DMS 273 (cell line): ENCODE results near the gene OR13J1.
"Not testable (repeated sequence)": the region's sequence is repeated elsewhere in the genome, so short reads cannot be mapped to it uniquely, and the experiment has no call there.

Experiments
- DNase-seq: peaks from one replicate; lab custom pipeline; 2025; ENCODE audit not compliant: unreplicated experiment; lab: John Stamatoyannopoulos, UW

The OR13J1 gene, protein sequence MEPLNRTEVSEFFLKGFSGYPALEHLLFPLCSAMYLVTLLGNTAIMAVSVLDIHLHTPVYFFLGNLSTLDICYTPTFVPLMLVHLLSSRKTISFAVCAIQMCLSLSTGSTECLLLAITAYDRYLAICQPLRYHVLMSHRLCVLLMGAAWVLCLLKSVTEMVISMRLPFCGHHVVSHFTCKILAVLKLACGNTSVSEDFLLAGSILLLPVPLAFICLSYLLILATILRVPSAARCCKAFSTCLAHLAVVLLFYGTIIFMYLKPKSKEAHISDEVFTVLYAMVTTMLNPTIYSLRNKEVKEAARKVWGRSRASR

DNA sequence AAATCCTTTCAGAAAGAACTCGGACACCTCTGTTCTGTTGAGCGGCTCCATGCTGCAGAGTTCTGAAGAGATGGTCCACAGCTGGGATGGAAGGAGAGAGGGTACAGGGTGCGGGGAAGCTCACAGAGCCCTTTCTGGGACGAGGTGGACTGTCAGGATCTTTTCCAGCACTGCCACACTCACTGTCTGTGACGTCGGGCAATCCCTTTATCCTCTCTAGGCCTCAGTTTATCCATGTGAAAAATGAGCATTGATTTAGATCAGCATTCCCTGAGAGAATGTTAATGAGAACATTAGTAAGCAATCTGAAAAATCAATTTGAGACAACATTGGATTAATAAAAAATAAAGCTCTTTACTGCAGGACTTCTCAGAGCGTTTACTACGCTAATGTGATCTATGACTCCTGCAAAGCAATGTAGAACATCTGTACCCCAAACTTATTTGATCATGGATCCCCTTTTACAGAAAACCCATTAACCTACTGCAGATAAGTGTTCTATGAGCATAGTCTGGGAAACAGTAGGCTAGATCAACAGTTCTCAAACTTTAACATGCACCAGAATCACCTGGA is at the start of gene OR13J1:
OR13J1 (minus strand) TSS at position 51 of the 573 bp plus-strand sequence; CDS start at position 51, 0 bp downstream.
- DNase-seq = no peak

DNA sequence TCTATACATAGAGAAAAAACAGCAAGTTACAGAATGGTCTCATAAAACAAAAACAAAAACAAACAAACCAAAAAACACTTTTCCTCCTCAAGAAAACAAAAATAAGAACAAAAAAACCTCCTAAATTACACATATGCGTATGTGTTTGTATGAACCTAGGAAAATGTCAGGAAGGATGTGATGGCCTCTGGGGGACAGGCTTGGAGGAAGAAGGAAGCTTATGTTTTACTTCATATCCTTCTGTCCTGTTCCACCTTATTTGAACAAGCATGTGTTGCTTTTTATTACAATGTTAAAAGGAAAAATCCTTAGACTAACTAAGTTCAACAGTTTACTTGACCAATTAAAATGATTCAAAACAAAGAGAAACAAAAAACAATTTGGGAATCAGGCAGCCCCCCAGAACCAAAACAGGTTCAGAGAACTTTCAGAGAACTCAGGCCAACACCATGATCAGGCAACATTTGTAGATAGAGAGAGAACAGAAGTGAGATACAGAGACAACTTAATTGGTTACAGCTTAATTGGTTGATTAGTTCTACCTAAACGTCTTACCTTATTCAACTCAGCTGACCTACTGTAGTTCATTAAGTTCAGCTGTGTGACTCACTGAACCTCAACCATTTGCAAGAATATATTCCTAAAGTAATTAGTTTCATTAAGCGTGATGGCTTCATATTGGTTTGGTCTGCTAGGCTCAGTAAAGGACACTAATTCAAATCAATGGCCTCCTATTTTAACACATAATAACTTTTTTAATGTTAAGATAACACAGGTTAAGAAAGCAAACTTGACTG is 49.2 kb upstream of the OR13J1 start:
- no peak for DNase-seq

DNA sequence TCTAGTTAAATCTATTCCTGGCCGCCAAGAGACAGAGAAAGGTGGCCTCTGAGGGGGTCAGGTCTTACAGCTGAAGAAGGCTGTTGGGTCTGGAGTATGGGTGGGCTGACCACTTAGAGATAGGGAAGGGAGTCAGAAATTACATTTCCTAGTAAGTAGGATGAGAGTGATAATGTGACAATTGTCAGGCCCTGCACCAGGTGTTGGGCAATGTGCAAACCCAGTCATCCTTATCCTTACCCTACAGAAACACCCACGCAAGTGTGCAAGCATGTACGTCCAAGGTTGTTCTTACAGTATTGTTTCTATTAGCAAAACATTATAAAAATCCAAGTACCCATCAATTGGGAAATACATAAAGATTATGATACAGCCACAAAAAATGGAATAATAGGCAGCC is 48.6 kb upstream of the OR13J1 start:
- no peak for DNase-seq

DNA sequence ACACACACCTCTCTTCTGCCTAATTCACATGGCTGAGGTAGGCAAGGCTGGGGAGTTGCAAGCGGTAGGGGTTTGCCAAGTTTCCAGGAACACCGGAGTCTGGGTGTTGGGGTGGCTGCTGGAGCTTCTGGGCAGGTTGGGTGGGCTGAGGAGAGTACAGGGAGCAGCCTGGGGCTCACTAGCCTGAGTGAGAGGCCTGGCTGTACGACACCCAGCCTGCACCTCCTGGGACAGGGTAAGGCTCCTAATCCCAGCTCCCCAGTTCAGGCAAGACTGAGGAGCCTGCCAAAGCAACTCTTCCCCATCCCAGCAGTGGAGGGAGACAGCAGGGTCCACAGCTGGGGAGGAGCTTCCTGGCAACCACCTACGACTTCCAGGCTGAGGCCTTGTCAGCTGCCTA is 47.1 kb upstream of the OR13J1 start:
- DNase-seq = no peak

DNA sequence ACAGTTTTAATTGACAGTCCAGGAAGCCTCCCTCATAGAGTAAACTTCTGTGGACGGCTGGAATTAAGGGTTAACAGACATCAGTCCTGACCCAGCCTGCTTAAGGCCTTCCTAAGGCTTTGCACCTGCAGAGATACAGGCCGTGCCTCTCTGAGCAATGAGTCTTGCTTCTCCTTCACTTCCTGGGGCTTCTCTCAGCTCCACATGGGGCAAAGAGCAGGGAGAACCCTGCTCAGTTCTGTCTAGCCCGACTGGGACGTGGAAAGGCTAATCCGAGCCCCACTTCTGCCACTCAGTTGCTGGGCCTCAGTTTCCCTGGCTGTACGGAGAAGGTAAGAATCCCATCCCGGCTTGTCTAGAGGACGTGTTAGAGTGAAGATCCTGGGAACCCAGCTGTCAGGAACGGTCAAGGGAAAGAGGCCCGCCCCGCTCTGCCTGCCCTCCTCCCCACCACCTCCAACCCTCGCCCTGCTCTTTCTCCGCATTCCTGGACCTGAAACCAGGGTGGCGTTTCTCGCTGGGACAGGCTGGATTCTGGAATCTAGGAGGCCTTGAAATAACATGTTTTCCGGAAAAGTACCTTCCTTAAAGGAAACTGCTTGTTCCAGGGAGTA is 45.6 kb upstream of the OR13J1 start:
- DNase-seq = no peak

DNA sequence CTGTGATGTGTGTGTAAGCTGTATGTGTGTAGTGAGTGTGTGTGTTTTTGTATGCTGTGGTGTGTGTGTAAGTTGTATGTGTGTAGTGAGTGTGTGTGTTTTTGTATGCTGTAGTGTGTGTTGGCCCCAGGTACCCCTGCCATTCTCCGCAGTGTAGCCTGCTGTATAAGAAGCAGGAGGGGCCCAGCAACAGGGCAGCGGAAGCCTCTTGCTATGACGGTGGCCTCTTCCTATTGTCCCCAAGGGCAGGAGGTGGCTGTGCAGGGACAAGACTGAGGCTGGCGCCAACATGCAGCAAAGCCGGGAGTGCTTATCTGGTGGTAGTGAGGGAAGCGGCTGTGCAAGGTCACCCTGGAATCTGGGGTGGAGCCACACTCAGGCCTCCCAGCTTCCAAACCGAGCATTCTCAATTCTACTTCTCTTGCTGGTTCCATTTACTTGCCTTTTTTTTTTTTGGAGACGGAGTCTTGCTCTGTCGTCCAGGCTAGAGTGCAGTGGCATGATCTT is 44.2 kb upstream of the OR13J1 start:
- no peak for DNase-seq

DNA sequence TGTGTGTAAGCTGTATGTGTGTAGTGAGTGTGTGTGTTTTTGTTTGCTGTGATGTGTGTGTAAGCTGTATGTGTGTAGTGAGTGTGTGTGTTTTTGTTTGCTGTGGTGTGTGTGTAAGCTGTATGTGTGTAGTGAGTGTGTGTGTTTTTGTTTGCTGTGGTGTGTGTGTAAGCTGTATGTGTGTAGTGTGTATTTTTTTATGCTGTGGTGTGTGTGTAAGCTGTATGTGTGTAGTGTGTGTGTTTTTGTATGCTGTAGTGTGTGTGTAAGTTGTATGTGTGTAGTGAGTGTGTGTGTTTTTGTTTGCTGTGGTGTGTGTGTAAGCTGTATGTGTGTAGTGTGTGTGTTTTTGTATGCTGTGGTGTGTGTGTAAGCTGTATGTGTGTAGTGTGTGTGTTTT is 43.2 kb upstream of the OR13J1 start:
- DNase-seq = not testable (repeated sequence)

DNA sequence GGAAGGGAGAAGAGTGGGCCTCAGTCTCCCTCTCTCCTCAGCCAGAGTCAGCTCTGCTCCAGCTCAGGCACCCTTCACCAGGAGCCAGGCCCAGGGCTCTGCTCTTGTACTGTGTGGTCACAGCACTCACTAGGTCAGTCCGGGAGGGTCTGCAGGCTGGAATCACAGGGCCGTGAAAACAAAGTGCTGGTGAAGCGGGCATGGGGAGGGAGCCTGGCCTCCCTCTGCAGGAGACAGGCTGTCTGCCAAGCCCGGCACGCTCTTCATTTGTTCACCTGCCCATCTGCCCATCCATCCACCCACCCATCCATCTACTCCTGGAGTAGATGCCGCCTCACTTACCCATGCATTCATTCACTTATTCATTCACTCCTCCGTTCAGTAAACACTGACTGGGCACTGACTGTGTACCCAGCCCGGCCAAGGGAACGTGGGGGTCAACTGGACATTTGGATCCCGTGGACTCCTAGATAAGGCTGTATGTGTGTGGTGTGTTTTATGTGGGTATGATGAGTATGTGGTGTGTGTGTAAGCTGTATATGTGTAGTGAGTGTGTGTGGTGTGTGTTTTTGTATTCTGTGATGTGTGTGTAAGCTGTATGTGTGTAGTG is 42.7 kb upstream of the OR13J1 start:
- DNase-seq = no peak

DNA sequence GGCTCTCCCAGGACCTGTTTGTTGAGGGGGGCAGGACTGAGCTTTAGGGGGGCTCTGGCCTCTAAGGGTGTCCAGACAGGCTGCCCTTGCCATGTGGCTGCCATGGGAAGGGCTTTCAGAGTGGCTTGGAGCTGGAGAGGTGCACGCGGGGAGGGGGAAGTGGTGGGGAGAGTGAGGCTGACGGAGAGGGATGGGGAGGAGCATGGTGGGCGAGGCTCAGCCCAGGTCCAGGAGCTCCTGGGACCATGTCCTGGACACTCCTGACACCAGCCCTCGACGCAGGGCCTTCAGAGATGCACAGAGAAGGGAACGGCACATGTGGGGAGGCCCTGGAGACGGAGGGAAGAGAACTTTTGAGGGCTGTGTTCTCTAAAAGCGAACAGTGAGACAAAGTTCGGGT is 41.5 kb upstream of the OR13J1 start:
- no peak for DNase-seq

DNA sequence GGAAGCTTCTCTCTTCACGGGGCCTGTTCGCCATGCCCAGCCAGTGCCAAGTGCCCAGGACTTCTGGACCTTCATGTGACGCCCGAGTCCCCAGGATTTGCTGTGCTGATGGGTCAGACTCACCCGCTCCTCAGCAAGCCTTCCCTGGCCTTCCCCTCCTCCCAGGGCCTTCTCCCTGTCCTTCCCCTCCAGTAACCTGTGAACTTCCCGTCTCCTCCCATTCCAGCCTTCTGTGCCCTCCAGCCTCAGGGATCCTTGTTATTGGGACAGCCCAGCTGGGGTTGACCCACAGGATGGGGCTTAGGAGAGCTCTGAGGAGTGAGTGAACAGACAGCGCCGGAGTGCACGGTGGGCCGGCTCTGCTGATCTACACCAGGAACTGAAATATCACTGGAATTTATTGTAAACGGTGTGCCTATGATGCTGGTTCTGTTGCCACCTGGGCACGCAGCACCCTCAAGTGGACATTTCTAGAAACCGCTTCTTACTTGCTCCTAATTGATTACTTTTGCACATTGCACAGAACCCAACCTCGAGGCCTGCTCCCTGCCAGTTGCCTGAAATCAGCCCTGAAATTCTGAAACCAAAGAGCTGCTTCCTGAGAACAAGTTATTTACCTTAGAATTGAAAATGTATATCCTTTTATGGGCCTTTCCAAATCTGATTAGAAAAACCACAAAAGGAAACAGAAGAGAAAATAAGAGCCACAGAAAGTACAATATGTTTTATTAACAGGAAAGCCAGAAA is 40.6 kb upstream of the OR13J1 start:
- peak; percentile 74 for DNase-seq

DNA sequence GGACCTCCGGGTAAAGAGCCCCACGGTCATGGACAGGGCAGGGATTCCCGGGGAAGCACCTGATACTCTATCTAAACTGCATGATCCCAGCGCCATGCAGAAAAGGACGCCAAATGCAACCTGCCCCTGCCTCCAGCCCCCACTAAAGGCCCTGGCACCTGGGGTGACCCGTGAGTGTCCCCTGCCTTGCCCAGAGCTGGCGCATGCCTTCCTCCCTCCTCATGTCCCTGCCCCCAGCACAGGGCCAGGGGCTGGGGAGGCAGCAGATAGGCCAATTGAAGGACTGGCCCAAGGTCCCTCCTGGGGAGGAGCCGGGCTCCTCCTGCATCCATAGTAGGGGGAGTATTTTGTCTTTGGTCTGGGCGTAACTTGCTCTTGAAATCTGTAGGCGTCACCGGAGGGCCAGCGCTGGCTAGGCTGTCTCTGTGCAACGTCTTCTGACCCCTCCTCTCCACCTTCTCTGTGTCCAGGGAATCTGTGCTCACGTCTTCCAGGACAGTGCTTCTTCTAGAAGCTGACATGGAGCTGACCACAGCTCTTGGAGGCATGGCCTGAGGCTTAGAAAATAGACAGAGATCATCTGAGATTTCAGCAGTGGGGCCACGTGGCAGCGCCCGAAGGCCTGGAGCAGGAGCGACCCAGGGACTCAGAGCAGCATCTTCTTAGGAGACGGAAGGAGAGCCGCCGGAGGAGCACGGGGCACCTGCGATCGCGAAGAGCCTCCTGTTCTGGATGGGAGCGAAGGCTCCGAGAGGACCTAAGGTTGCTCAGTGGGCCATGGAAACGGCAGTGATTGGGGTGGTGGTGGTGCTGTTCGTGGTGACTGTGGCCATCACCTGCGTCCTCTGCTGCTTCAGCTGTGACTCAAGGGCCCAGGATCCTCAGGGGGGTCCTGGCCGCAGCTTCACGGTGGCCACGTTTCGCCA is 39.7 kb upstream of the OR13J1 start:
- DNase-seq = no peak

DNA sequence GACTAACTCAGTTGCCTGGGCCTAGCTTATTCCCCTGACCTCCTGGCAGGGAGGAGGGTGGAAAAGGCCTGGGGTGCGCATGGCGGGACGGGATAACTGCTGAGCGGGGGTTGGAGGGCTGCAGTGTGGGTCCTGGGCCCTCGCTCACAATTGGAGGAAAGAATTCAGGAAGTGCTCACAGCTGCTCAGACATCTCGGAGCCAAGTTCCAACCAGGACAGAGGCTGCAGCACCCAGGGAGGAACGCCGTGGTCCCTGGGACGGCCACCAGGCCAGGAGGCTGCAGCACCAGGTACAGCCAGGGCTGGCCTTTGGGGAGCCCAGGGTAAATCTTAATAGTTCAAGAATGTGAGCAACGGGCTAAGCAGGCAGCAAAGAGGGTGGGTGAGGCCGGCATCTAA is 39.1 kb upstream of the OR13J1 start, which contains the start of gene SPAAR:
SPAAR (plus strand) TSS at position 217 of the 400 bp plus-strand sequence. CDS start 974 bp downstream, outside the sequence.
- no peak for DNase-seq

DNA sequence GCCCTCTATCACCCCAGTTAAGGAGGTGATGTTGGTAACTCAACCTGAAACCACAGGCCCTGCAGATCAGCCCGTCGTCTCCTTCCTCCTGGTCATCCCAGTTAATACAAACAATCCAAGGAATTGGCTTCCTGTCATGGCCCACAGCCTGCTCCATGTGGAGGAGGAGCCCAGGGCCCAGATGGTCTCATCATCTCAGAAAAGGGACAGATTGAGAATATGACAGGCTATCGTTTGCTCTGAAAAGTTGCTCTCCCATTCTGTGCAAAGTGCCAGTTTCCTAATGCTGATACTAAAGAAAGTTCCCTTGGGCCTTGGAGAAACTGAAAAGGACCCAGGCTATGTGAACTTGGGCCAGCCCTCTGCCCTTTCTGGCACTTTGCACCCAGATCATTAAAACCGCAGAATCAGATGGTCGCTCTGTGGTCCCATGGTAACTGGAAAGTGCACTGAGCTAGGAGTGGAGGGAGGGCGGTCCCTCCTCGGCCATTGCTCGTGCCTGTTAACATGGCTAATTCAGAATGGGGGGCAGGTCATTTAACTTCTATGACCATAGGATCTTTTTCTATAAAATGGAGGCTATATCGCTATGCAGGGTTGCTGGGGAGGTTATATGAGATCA is 38.4 kb upstream of the OR13J1 start:
- peak; percentile 77 for DNase-seq

DNA sequence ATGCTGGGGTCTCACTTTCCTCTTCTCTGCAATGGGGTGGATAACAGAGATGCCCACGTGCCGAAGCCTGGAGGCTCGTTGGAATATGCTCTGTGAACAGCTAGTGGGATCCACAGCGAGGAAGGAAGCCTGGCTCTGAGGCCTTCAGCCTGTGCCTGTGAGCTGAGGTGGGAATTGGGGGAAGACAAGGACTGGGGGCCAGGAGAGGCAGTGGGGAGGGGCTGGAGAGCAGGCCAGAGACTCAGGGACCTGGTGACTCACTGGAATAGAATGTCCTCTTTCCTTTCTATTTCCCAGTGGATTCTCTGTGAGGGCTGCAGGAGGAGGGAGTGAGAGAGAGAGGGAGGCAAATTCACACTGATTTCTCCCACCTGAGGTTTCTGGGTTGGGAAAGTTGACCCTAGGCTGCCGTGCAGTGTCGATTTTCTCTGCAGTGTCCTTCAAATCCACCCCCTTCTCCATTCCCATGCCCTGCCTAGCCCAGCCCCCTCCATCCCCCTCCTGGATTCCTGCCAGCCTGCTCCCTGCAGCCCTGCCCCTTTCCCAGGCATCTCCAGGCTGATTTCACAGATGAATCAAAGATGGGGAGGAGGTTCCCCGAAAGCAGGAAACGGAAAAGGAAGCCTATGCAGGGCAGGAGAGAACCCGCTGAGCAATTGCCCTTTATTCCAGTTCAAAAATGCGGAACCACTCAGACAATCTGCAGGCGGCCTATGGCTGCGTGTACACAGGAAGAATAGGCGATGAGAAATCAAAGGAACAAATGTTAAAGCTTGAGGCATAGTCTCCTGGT is 37.7 kb upstream of the OR13J1 start:
- peak; percentile 76 for DNase-seq

DNA sequence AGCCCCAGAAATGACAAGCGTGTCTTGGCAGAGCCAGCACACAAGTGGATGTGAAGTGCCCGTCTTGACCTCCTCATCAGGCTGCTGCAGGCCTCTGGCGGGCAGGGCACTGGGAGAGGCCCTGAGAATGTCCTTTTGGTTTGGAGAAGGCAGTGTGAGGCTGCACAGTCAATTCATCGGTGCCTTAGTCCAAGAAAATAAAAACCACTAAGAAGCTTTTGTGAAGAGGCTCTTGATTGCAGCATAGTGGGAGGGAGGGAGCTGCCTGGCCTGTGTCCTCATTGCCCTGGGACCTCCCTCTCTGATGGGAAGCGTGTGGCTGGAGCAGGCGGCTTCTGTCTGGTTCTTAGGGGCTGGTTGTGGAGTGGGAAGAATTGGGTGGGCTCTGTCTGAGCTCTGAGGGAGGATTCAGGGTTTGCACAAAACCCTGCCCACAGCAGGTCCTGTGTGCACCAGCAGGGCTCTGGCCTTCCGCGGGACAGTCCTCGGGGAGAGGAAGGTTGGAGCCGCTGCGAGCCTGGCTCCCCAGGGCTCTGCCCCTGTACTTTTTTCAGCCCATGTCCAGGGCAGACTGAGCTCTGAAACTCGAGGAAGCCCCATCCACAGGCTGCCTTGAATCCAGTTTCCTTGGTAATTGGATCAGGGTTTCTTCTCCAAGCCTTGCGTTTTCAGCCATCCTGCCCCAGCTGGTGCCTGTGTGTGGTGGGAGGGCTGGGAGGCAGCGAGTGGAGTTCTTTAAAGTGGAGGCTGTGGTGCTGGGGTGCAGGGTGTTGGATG is 36.9 kb upstream of the OR13J1 start:
- peak; percentile 72 for DNase-seq

DNA sequence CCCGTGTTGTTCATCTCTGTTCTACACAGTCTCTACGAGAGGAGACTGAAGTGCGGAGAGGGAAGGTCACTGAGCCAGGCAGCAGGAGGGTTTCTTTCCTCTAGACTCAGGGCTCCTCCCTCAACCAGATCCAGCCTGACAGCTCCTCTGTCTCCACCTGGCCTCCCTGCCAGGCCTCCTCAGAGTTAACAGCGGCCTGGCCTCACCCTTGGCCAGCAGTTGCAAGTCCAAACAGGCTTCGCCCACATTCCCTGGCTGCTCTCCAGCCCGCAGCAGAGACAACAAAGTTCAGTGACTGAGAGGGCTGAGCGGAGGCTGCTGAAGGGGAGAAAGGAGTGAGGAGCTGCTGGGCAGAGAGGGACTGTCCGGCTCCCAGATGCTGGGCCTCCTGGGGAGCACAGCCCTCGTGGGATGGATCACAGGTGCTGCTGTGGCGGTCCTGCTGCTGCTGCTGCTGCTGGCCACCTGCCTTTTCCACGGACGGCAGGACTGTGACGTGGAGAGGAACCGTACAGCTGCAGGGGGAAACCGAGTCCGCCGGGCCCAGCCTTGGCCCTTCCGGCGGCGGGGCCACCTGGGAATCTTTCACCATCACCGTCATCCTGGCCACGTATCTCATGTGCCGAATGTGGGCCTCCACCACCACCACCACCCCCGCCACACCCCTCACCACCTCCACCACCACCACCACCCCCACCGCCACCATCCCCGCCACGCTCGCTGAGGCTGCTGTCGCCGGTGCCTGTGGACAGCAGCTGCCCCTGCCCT is 35.9 kb upstream of the OR13J1 start, which contains the start of gene HRCT1:
HRCT1 (plus strand) TSS at position 291 of the 768 bp plus-strand sequence; CDS start at position 377, 86 bp downstream.
- peak; percentile 89 for DNase-seq
